ENCODE results near the gene TAAR2.
"Not testable (repeated sequence)": the region's sequence is repeated elsewhere in the genome, so short reads cannot be mapped to it uniquely, and the experiment has no call there.

TAAR2 gene, protein sequence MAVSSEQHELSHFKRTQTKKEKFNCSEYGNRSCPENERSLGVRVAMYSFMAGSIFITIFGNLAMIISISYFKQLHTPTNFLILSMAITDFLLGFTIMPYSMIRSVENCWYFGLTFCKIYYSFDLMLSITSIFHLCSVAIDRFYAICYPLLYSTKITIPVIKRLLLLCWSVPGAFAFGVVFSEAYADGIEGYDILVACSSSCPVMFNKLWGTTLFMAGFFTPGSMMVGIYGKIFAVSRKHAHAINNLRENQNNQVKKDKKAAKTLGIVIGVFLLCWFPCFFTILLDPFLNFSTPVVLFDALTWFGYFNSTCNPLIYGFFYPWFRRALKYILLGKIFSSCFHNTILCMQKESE

DNA sequence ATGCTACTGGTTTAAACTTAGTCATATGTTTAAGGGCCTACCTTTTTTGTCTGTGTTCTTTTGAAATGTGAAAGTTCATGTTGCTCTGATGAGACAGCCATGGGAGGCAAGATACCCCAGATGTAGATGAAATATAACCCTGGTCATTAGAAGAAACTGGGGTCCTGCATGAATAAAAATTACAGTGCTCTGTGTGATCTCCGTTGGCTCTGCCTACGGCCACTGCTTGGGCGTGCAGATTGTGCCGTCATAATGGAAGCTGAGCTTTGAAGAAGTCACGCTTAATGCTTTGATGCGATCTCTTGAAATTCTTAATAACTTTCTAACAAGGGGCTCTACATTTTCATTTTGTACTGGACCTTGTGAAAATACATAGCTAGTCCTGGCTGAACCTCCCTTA is at the start of gene TAAR2:
TAAR2 (minus strand) TSS at position 101 of the 400 bp plus-strand sequence; CDS start at position 101, 0 bp downstream.
- no peak for DNase-seq

DNA sequence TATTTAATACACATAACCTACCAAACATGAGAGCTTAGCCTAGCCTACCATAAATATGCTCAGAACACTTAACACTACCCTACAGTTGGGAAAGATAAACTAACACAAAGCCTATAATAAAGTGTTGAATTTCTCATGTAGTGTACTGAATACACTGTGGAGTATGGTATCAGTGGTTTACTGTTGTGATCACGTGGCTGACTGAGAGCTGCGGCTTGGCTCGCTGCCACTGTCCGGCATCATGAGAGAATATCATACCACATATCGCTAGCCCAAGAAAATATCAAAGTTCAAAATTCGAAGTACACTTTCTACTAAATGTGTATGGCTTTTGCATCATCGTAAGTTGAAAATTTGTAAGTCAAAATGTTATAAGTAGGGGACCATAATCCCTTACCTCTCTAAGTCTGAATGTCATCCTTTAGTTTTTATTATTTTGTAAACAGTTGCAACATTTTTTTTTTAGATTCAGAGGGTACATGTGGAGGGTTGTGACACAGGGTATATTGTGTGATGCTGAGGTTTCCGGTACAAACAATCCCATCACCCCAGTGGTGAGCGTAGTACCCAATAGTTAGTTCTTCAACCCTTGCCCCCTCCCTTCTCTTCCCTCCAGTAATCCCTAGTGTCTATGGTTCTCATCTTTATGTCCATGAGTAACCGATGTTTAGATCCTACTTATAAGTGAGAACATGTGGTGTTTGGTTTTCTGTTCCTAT is 49.5 kb upstream of the TAAR2 start:
- DNase-seq: peak; percentile 39

DNA sequence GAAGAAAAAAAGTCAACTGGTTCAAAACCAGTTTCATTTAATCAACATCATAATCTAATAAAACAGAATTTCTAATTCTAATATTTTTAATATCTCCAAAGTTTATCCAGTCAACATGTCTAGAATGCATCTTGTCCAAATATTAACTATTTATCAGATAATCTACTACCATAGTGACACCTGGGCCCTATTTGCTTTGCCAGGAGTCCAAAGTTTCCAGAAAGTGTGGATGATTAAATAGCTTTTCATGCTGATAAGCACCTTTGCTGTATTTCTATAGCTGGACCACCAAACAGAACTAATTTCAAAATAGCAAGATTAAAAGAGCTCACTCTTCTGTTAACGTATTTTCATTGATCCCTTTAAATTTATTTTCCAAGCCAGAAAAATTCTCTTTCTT is 47.2 kb upstream of the TAAR2 start:
- no peak for DNase-seq

DNA sequence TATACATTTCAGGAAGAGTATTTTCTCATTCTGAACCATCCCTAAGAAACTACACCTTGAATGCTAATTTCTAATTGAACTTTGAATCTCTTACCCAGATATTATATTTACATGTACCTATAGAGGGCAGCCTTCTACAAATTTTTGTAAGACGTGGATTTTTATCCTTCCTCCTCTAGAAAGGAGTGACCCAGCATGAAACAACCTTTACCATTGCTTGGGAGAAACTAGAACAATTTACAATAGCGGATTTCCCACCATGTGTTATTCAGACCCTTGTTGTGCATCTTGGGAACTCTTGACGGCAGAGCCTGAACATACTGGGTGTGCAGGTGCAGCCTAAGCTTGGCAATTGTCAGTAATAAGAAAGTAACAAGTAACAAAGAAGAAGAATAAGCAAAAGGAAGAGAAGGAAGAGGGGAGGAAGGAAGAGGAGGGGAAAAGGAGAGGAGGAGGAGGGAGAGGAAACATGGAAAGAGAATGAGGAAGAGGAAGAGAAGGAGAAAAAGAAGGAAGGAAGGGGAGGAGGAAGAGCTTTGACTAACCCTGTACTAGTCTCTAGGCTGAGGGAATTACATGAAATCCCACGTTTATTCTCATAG is 45.7 kb upstream of the TAAR2 start:
- DNase-seq: no peak

DNA sequence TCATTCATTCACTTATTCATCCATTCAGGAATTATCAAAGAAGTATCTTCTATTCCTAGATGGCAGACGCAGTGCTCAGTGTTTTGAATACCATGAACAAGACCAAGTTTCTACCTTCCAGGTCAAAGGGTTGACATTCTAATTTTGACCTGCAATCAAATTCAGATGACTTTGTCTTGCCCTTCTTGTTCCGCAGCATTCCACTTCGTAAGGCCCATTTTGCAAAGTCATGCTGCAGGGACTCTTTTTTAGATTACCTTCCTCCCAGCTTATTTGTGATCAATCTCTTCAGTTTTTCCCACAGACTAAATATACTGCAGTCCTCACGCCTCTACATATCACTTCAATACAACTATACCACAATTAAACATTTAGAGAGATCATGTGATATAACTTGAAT is 42.0 kb upstream of the TAAR2 start:
- DNase-seq: no peak

DNA sequence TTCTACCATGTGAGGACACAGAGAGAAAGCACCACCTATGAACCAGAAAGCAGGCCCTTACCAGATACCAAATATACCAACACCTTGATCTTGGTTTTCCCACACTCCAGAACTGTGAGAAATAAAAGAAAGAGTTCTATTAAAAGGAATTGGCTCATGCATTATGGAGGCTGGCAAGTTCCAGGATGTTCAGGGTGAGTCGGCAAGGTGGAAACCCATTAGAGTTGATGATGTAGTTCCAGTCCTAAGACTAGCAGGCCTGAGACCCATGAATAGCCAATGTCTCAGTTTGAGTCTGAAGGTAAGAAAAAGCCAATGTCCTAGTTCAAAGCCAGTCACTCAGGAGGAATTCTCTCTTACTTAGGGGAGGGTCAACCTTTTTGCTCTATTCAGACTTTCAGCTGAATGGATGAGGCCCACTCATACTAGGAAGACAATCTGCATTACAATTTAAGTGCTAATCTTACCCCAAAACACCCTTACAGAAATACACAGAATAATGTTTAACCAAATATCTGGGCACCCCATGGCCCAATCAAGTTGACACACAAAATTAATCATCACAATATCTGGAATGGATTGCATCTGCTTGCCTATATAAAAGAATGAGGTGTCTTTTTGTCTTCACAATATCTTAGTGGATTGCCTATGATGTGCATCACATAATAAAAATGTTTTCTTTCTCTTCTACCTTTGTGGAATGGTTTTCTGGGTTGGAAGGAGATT is 40.4 kb upstream of the TAAR2 start:
- DNase-seq: no peak

DNA sequence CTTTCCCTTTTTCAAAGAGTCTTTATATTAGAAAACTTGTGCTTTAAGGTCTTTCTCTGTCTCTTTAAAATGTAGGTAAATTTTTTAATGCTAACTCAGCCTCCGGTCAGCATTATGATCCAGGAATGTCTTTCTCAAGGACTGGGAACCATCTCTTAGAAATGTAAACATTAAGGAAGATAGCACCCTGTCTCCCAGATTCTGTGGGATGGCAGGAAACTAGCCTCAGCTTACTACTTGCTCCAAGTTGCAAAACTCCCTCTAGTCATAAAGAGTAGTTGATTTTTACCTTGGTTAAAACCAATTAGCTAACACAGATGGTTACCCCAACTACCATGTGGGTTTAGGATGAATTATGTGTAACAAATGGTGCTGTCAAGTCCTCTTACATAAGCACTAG is 39.6 kb upstream of the TAAR2 start:
- DNase-seq: no peak

DNA sequence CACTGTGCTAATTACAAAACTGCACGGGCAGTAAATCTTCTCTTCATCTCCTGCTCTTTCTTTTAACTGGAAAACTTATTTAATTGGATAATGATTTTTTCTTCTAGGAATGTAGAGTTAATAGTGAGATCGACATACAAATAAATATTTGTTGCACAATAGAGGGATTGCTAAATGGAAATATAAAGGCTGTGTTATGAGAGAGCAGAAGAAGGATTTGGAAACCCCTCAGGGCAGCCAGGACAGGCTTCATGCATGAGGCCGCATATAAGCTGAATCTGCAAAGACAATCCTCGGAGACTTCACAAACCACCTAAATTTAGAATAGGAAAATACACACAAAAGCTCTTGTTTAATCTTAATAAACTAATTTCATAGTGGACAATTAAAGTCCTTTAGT is 37.8 kb upstream of the TAAR2 start:
- no peak for DNase-seq

DNA sequence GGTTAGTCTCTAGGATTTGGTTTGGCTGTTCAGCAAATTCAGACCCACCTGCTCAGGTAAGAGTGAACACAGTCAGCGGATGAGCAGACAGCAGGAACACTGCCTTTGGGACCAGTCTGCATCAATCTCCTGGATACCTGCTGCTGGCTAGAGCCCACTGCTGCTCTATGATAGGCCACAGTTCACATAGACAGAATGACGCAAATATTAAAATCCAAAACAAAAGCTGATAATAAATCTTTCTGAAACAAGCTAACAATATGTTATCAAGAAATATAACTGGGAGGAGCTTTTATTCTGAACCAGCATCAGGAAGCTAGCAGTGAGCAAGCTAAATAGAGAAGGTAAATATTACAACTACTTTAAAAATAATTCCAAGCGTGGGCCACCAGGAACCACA is 35.0 kb upstream of the TAAR2 start, which contains the start of gene TAAR1:
TAAR1 (minus strand) TSS at position 101 of the 400 bp plus-strand sequence. CDS start 13,179 bp downstream, outside the sequence.
- DNase-seq: peak; percentile 82

DNA sequence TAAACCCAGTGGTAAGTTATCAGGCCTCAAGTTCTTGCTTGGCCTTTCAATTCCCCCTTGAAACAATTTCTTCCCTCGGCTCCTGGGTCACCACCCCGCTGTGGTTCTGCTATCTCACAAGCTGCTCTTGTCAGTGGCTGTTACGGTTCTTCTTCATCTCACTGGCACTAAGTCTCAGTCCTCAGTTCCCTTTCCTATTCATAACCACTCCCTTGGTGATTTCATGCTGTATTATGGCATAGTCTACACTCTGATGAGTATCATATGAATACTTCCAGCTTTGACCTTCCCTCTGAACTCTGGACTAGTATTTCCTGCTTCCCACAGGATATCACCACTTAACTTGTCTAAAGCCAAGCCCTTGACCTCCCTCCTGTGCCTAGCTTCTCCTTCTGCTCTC is 27.0 kb upstream of the TAAR2 start:
- no peak for DNase-seq

DNA sequence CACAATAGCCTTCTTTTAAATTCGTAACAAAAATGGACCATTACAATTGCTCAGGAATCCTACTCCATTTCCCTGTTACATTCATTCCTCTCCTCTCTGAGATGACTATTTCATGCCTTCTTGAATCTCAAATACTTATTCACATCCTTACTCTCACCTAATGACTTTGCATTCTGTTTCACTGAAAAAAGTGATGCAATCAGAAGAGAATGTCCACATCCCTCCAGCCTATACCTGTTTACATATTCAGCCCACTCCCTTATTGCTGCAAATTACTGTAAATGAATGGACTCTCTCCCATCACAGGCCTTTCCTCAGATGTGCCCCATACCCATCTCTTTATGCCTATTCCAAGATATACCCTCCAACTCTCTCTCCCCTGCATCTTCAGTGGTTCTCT is 26.4 kb upstream of the TAAR2 start:
- DNase-seq: no peak

DNA sequence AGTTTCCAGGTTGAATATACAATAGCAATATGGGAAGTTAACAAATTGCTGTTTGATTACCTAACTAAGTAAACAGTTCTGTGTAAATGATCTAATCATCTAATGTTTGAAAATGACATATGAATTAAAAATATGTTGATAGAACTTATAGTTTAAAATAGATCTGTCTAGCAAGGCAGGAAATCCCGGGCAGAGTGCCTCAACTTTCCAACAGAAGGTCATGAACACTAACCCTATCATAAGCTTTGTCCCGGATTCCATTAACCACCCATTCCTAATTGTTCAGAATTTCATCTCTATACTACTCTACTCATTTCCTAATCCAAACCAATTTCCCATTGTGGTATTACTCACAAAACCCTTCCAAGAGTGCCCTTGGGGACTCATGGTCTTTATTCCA is 24.8 kb upstream of the TAAR2 start:
- no peak for DNase-seq

DNA sequence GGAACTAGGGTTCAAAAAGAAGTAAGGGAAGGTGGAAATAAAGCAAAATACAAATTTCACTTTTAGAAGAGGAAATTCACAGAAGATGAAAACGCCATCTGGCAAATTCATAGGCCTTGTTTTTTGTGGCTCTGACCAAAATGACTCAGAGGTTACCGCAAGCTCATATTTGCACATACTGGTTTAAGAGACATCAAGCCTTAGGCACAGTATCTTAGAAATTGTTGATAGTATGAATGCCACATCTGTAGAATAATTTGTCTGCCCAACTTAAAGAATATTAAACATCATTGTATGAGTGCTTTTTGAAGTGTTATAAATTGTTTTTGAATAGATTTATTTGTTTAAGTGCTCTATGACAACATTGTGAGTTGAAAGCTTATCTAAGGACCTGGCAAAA is 24.3 kb upstream of the TAAR2 start:
- DNase-seq: no peak

DNA sequence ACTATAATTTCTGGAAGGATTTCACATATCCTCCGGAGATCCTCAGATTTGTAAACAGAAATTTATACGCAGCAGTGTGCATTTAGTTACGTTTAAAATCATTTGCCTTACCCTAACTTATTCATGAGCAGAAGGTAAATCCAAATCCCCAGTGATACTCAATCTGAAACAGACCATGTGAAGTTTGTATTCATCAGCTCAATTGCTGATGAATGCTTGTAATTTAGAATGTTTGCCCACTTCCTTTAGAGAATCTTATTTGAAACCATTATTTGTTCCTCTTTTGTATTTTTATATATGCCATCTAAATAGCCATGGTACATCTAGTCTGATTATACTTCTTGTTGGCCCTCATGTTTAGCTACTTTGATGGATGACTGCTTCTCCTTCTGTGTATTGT is 19.5 kb upstream of the TAAR2 start:
- peak; percentile 8 for DNase-seq

DNA sequence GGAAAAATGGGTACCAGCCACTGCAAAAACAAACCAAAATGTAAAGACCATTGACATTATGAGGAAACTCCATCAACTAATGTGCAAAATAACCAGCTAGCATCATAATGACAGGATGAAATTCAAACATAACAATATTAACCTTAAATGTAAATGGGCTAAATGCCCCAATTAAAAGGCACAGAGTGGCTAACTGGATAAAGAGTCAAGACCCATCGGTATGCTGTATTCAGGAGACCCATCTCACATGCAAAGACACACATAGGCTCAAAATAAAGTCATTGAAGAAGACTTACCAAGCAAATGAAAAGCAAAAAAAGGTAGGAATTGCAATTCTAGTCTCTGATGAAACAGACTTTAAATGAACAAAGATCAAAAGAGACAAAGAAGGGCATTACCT is 13.1 kb upstream of the TAAR2 start:
- not testable (repeated sequence) for DNase-seq

DNA sequence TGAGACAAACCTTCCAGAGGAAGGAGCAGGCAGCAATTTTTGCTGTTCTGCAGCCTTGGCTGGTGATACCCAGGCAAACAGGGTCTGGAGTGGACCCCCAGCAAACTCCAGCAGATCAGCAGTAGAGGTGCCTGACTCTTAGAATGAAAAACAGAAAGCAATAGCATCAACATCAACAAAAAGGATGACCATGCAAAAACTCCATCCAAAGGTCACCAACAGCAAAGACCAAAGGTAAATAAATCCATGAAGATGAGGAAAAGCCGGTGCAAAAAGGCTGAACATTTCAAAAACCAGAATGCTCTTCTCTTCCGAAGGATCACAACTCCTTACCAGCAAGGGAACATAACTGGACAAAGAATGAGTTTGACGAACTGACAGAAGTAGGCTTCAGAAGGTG is 11.8 kb upstream of the TAAR2 start:
- not testable (repeated sequence) for DNase-seq

DNA sequence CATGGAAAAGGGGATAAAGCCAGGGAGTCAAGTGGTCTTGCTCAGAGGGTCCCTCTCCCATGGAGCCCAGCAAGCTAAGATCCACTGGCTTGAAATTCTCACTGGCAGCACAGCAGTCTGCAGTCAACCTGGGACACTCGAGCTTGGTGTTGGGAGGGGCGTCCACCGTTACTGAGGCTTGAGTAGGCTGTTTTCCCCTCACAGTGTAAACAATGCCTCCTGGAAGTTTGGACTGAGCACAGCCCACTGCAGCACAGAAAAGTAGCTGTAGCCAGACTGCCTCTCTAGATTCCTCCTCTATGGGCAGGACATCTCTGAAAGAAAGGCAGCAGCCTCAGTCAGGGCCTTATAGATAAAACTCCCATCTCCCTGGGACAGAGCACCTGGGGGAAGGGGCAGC is 11.2 kb upstream of the TAAR2 start:
- DNase-seq: not testable (repeated sequence)

DNA sequence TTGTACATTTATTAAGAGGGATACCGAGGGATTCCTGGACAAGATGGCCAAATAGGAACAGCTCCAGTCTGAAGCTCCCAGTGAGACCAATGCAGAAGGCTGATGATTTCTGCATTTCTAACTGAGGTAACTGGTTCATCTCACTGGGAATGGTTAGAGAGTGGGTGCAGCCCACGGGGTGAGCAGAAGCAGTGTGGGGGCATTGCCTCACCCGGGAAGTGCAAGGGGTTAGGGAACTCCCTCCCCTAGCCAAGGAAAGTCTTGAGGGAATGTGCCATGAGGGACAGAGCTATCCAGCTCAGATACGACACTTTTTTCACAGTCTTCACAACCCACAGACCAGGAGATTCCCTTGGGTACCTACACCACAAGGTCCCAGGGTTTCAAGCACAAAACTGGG is 10.7 kb upstream of the TAAR2 start:
- no peak for DNase-seq

DNA sequence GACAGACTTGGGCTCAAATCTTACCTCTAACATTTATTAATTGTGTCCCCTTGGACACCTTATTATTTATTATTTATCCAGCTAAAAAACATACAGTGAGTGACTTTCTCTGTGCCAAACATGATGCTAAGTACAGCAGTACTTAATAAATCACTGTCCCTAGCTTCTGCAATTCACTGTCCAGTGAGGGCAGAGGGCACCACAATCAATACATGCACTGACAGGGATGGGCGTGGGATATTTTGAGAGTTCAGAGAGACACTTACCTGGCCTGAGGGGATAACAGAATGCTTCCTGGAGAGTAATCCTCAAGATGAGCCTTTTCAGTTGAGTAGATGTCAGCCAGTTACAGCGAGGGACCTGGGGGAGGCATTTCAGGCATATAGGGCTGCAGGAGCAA is 9.3 kb upstream of the TAAR2 start:
- DNase-seq: no peak

DNA sequence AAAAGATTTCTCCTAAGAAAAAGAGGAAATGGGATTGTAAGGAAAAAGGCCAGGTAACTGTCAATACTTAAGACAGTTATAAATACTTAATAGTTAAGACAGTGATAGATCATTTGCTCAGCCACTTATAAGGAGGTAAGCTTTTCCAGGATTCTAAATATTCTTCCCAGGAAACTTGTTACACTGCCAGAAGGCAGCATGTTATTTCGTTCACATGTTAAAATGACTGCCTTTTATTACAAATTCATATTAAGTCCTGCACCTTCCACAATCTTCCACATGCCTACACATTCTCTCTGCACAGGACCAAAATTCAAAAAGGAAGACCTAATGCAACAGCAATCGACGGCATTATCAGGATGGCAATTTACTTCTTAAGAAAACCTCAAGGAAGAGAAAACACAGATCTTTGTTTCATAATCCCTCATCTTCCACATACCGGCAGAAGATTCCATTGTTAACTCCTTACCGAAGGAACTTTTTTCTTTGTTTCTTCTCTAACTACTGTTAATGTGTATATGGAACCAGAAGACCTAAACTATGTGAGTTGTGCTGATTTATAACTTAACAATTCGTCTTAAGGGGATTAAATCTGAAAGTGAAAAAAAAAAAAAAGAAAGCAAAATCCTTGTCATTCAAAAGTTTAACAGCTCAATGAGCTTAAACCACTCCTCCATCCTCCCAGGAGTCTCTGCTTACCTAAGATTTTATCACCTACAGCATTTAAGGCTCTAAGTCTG is 799 bp downstream of the TAAR2 start:
- no peak for DNase-seq

DNA sequence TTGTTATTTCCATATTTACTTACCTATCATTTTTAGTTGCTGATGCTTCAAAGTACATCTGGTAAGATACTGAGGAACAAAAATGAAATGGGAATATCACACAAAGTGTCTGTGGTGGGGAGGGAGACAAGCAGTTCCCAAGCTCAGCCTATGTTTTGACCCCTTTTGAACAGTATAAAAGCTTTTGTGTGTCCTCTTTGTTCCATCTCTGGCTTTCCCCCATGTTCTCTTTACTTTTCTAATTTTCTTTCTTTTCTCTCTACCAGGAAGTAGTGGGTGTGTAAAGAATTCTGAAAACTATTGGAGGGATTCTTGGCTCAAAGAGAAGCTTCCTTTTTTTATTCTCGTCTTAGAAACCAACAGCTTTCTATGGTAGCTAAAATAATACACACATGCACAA is 7.4 kb downstream of the TAAR2 start:
- DNase-seq: no peak

DNA sequence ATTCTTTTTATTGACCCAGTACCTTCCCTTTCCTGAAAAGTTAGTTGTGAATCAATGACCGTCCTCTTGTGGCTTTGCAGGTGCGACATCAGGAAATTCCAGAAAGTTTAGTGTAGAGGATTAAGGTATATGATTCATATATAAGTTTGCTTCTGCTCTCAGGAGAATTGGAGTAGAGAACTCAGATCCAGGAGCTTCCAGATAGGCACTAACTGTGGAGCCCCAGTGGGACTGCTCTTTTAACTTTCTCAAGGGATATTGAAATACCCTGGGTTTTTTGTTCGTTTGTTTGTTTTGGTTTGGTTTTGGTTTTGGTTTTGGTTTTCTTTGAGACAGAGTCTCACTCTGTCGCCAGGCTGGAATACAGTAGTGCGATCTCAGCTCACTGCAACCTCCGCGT is 9.5 kb downstream of the TAAR2 start:
- no peak for DNase-seq

Measured in DMS153 (cell line).